Nephron (organoid): ENCODE data around the gene DIP2C.

Experiments
- H3K27ac Mint-ChIP-seq, 3 experiments: 2 replicates each; pipeline ENCODE4 v1.8.0; 2020; ENCODE audit warnings: mixed read lengths in 3 of 3, mild to moderate bottlenecking in 2 of 3, moderate library complexity in 1 of 3
- H3K27me3 Mint-ChIP-seq: 2 replicates; pipeline ENCODE4 v1.8.0; 2021; ENCODE audit warnings: low read depth, mild to moderate bottlenecking, moderate library complexity, mixed read lengths
- H3K36me3 Mint-ChIP-seq: 2 replicates; pipeline ENCODE4 v1.8.0; 2020; ENCODE audit warnings: low read depth, mixed read lengths
- H3K4me1 Mint-ChIP-seq: 2 replicates; pipeline ENCODE4 v1.8.0; 2020; ENCODE audit warnings: mixed read lengths
- H3K4me3 Mint-ChIP-seq, 3 experiments: 2 replicates each; pipeline ENCODE4 v1.8.0; 2020; ENCODE audit warnings: mild to moderate bottlenecking in 3 of 3, mixed read lengths in 3 of 3, moderate library complexity in 2 of 3
- H3K9me3 Mint-ChIP-seq: 2 replicates; pipeline ENCODE4 v1.8.0; 2020; ENCODE audit warnings: mixed read lengths
- TF ChIP-seq, protein P1 (sequence below), 3 experiments: fragments of 200-600 bp; sonication (generic); IDR thresholded peaks; one replicate each; pipeline ENCODE4 v1.5.0; 2021; ENCODE audit warnings: antibody characterized with exemption in 3 of 3; ENCODE audit not compliant: unreplicated experiment in 3 of 3

The DIP2C gene

DNA sequence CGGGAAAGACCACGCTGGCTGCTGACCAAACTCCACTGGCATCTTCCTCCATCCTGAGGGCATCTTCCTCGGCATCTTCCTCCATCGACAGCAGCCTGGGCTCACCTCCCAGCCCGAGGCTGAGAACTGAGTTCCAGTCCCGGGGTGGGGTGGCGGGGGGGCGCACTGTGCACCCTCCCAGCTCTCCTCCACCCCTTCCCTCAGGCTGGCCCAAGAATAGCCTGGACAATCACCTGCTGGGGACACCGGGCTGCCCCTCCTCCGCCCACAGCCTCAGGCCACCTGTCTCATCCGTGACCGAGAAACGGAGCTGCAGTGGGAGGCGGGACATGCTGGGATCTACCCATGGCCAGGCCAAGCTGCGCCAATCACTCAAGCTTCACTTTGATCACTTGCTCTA lies 37.2 kb downstream of the DIP2C start:
- Mint-ChIP-seq H3K36me3 (no peaks in the 10 kb centered on the region), H3K9me3 (no peaks in the 10 kb centered on the region)

DNA sequence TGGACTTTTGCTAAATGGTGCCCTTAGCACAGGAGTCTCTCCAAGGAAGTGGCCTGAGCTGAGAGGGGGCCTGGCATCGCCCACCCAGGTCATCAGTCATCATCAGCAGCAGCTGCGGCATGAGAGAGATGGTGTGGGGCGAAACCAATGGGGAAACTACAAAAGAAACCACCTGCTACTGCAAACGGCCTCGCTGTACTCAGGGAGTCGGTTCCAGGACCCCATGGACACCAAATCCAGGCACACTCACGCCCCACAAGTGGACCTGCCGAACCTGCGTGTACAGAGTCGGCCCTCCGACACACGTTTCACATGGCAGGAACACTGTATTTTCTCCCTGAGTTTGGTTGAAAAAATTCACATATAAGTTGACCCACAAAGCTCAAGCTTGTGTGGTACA lies 37.8 kb downstream of the DIP2C start:
- Mint-ChIP-seq H3K36me3 (no peaks in the 10 kb centered on the region), H3K4me1 (peaks cover 38% of the 10 kb centered on the region), H3K4me3 (no peak overlapping the region), H3K9me3 (no peaks in the 10 kb centered on the region), H3K27me3 (no peaks in the 10 kb centered on the region), H3K27ac (peak overlapping the region in 1 of 3 experiments; percentile 76)
- TF ChIP-seq, protein P1, sequence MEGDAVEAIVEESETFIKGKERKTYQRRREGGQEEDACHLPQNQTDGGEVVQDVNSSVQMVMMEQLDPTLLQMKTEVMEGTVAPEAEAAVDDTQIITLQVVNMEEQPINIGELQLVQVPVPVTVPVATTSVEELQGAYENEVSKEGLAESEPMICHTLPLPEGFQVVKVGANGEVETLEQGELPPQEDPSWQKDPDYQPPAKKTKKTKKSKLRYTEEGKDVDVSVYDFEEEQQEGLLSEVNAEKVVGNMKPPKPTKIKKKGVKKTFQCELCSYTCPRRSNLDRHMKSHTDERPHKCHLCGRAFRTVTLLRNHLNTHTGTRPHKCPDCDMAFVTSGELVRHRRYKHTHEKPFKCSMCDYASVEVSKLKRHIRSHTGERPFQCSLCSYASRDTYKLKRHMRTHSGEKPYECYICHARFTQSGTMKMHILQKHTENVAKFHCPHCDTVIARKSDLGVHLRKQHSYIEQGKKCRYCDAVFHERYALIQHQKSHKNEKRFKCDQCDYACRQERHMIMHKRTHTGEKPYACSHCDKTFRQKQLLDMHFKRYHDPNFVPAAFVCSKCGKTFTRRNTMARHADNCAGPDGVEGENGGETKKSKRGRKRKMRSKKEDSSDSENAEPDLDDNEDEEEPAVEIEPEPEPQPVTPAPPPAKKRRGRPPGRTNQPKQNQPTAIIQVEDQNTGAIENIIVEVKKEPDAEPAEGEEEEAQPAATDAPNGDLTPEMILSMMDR (IDR thresholded peaks at IDR 0.05; ENCODE audit: unreplicated experiment in 3 of 3) = no peak

More for the DNA sequence above, 37.2 kb downstream of the DIP2C start:
- TF ChIP-seq, protein P1 (IDR thresholded peaks at IDR 0.05; ENCODE audit: unreplicated experiment in 3 of 3) = no peak
- H3K27me3 Mint-ChIP-seq = no peaks in the 10 kb centered on the region
- H3K27ac Mint-ChIP-seq = peak overlapping the region; percentile 8 to 48 (median 42)
- no peak overlapping the region for H3K4me3 Mint-ChIP-seq
- H3K4me1 Mint-ChIP-seq = peaks cover 38% of the 10 kb centered on the region

DNA sequence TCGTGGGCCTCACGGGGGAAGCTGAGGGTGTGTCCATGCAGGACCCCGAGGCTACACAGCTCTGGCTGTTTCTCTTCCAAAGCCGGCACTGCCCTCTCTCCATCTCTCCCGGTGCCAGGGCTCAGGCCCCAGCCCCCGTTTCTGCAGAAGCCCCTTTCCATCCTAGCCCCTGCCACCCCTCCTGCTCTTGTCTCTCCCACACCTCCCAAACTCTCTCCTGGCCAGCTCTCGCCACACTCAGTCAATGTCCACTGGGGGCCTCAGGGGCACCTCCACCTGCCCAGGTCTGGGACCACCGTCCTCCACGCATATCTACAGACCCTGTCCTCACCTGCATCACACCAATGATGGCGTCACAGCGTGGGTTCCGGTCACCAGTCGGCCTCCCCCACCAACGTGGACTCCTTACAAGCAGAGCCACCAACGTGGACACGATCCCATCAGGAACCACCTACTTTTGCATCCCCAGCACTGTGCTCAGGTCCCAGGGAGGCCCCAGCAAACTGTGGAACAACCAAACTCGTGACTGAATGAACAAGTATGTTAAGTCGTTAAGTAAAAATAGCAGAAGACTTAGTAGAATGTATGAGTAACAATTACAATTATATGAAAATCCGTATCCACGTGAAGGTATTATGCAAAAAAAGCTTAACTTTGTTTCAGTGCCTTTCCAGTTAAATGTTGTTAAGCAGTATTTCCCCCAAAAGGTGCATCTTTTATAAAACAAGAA lies 38.4 kb downstream of the DIP2C start:
- TF ChIP-seq, protein P1 (IDR thresholded peaks at IDR 0.05; ENCODE audit: unreplicated experiment in 3 of 3) = no peak
- H3K27me3 Mint-ChIP-seq = no peaks in the 10 kb centered on the region
- no peak overlapping the region for H3K4me3 Mint-ChIP-seq
- peaks cover 38% of the 10 kb centered on the region for H3K4me1 Mint-ChIP-seq
- peak overlapping the region; percentile 64 to 76 (median 72) for H3K27ac Mint-ChIP-seq
- no peaks in the 10 kb centered on the region for H3K9me3 Mint-ChIP-seq
- no peaks in the 10 kb centered on the region for H3K36me3 Mint-ChIP-seq

DNA sequence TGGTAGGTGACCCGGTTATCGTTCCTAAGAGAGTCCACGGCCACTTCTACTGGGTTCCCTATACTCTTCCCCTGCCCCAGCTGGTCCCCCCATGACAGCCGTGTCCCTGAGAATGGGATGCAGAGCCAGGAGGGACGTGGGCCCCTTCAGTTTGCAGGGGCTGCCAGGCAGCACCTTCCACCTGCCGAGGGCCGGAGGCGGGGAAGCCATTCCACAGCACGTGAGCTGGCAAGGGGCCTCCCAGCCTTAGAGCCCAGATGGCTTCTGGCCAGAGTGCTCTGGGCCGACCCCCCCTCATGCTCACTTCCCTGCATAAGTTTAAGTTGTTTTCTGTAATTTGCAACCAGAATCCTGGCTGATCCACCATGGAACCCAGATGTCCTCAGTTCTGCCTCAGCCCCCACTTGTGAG lies 39.0 kb downstream of the DIP2C start:
- H3K4me1 Mint-ChIP-seq = peaks cover 38% of the 10 kb centered on the region
- H3K4me3 Mint-ChIP-seq = no peak overlapping the region
- TF ChIP-seq, protein P1 (IDR thresholded peaks at IDR 0.05; ENCODE audit: unreplicated experiment in 3 of 3) = no peak
- no peaks in the 10 kb centered on the region for H3K27me3 Mint-ChIP-seq
- H3K27ac Mint-ChIP-seq = peak overlapping the region; percentile 72 to 84 (median 76)
- peaks cover 4% of the 10 kb centered on the region for H3K36me3 Mint-ChIP-seq
- no peaks in the 10 kb centered on the region for H3K9me3 Mint-ChIP-seq

DNA sequence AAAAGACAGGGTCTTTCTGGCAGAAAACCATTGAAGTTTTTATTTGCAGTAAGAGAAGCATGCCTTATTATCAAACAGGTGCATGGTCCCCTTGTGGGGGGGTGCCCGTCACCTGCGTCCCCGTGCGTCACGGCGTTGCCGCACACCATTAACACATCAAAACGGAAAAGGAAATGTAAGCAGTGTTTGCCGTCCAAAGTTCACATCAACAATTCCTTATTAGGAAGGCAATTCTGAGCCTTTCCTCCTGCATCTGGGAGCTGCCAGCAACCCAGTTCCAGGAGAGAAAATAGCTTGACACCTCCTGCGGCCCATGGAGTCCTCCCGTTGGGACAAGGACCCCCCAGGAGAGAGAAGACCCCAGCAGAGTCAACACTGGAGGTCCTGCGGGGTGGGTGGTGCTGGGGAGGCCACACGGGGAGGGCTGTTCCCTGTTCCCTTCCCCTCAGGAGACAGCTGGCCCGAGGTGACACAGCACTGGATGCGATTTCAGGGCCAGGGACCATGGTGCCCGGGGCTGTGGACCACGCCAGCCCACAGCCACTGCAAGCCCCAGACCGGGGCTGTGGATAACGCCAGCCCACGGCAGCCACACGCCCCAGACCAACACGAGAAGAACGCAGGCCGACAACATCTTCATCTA lies 39.5 kb downstream of the DIP2C start:
- no peaks in the 10 kb centered on the region for H3K27me3 Mint-ChIP-seq
- no peak overlapping the region for H3K4me3 Mint-ChIP-seq
- TF ChIP-seq, protein P1 (IDR thresholded peaks at IDR 0.05; ENCODE audit: unreplicated experiment in 3 of 3) = no peak
- peak overlapping the region; percentile 64 to 84 (median 76) for H3K27ac Mint-ChIP-seq
- H3K4me1 Mint-ChIP-seq = peaks cover 38% of the 10 kb centered on the region
- H3K36me3 Mint-ChIP-seq = peaks cover 7% of the 10 kb centered on the region
- no peaks in the 10 kb centered on the region for H3K9me3 Mint-ChIP-seq
